Hepatocyte (in vitro differentiated cells): Measurements from ENCODE around the gene TBCD.

Source experiments
- EZH2 ChIP-seq: fragments of 200-600 bp; sonication (generic); IDR thresholded peaks from 2 replicates; pipeline ENCODE4 v1.6.1; 2016; ENCODE audit warnings: antibody characterized with exemption, mild to moderate bottlenecking, borderline replicate concordance
- EZH2phosphoT487 ChIP-seq: fragments of 200-600 bp; sonication (generic); IDR thresholded peaks from one replicate; pipeline ENCODE4 v1.6.1; 2018; ENCODE audit warnings: antibody characterized with exemption, mild to moderate bottlenecking, low read depth, moderate library complexity; ENCODE audit not compliant: unreplicated experiment, severe bottlenecking
- TF ChIP-seq, protein P1 (sequence below): fragments of 200-600 bp; sonication (generic); IDR thresholded peaks from 2 replicates; pipeline ENCODE4 v1.5.1; 2016; ENCODE audit warnings: antibody characterized with exemption, mild to moderate bottlenecking; ENCODE audit not compliant: poor library complexity

DNA sequence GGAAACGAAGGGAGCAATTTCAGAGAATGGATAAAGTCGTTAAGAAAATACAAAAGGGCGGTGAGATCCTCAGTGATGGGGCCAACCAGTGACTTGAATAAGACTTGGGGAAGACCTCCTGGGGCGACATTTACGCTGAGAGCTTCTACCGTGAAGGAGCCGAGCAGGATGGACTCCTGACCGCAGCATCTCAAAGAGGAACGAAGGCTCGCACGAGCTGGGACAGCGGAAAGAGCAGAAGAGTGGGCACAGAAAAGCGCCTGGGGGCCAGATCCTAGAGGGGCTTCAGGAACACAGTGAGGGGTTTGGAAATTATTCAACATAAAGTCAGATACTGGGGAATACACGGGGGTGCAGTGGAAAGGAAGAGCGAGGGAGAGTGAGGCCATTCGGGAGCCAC, 70.4 kb downstream of the TBCD start:
- TF ChIP-seq, protein P1, sequence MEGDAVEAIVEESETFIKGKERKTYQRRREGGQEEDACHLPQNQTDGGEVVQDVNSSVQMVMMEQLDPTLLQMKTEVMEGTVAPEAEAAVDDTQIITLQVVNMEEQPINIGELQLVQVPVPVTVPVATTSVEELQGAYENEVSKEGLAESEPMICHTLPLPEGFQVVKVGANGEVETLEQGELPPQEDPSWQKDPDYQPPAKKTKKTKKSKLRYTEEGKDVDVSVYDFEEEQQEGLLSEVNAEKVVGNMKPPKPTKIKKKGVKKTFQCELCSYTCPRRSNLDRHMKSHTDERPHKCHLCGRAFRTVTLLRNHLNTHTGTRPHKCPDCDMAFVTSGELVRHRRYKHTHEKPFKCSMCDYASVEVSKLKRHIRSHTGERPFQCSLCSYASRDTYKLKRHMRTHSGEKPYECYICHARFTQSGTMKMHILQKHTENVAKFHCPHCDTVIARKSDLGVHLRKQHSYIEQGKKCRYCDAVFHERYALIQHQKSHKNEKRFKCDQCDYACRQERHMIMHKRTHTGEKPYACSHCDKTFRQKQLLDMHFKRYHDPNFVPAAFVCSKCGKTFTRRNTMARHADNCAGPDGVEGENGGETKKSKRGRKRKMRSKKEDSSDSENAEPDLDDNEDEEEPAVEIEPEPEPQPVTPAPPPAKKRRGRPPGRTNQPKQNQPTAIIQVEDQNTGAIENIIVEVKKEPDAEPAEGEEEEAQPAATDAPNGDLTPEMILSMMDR: no peak
- TF ChIP-seq EZH2 (no peak), EZH2phosphoT487 (no peak)
